ENCODE results near the gene KCNJ4. TPM values are rescaled to one million over a fixed set of nuclear protein-coding genes. Genes with fewer than 3 reads are reported as not detected.

The KCNJ4 gene
- total and polyA plus RNA-seq, 10 of the 15 experiments (the other 5 are each of a cell fraction or from before 2014, with no cell fraction given) = not detected

- Histone ChIP-seq H3K27ac (ENCODE audit: control insufficient read depth, insufficient read depth) (no peak overlapping the region), H3K4me2 (ENCODE audit: control insufficient read depth, insufficient read depth) (no peak overlapping the region), H3K9ac (ENCODE audit: control insufficient read depth, insufficient read depth, low read length) (no peak overlapping the region), H4K20me1 (ENCODE audit: control insufficient read depth, insufficient read depth) (no peaks in the 10 kb centered on the region), H3K27me3 (replicated peaks in 1 of 2; ENCODE audit: control insufficient read depth in 2 of 2, insufficient read depth in 2 of 2, low read length in 1 of 2) (no peaks in the 10 kb centered on the region; a peak in 1 of 4 replicates), H3K9me3 (replicated peaks; ENCODE audit: control insufficient read depth, insufficient read depth, low read length) (no peaks in the 10 kb centered on the region; the same call in 2 of the 3 replicates), H2AFZ (ENCODE audit: control insufficient read depth, low read depth, low read length) (no peak overlapping the region), H3K4me1 (ENCODE audit: control insufficient read depth, insufficient read depth, low read length) (no peaks in the 10 kb centered on the region; the same call in 1 of the 2 replicates), H3K36me3 (ENCODE audit: control insufficient read depth in 2 of 2, insufficient read depth in 2 of 2, low read length in 1 of 2) (no peaks in the 10 kb centered on the region), H3K79me2 (ENCODE audit: control insufficient read depth, insufficient read depth, low read length) (no peaks in the 10 kb centered on the region), H3K4me3 (no peak overlapping the region)
- no peak for ATAC-seq
- ChIA-PET RAD21 (ENCODE audit: unreplicated experiment) (interaction anchor here (1.1 kb wide), 1 partner anchor 162 kb away, joined by 3 read pairs; no protein-coding TSS in a partner anchor), SMC1A (ENCODE audit: uncharacterized antibody, unreplicated experiment) (interaction anchor here (0.8 kb wide), 1 partner anchor 157 kb away, joined by 3 read pairs; no protein-coding TSS in a partner anchor), CTCF (interaction anchor here (0.8 kb wide), 1 partner anchor 158 kb away, joined by 3 read pairs; no protein-coding TSS in a partner anchor), POLR2A (no interaction called here)
- DNase-seq (ENCODE audit: low read depth, low spot score) = no peak
- TF ChIP-seq PML (IDR thresholded peaks at IDR 0.05; ENCODE audit: low read length) = no peak
- no peak for TF ChIP-seq NR2F1 (conservative IDR thresholded peaks at IDR 0.05)
- TF ChIP-seq BRCA1 (IDR thresholded peaks at IDR 0.05; ENCODE audit: low read depth, low read length) = no peak
- TF ChIP-seq RAD21 (IDR thresholded peaks at IDR 0.05; ENCODE audit: insufficient read depth, low read depth, low read length) = no peak
- TF ChIP-seq RUNX3 (IDR thresholded peaks at IDR 0.05; ENCODE audit: low read length) = no peak
- TF ChIP-seq TAF1 (IDR thresholded peaks at IDR 0.05; ENCODE audit: borderline replicate concordance, low read depth, low read length) = no peak
- no peak for TF ChIP-seq TARDBP (IDR thresholded peaks at IDR 0.05; ENCODE audit: borderline replicate concordance)
- TF ChIP-seq FOS (IDR thresholded peaks at IDR 0.05; ENCODE audit: borderline replicate concordance, extremely low read depth, insufficient read length) = no peak
- TF ChIP-seq POLR2AphosphoS2 (IDR thresholded peaks at IDR 0.05; ENCODE audit: low read depth, low read length) = no peak
- no peak for TF ChIP-seq SRF (IDR thresholded peaks at IDR 0.05; ENCODE audit: low read depth in 2 of 2, low read length in 2 of 2)
- TF ChIP-seq TCF12 (IDR thresholded peaks at IDR 0.05; ENCODE audit: low read depth, low read length) = no peak
- TF ChIP-seq, protein P1, sequence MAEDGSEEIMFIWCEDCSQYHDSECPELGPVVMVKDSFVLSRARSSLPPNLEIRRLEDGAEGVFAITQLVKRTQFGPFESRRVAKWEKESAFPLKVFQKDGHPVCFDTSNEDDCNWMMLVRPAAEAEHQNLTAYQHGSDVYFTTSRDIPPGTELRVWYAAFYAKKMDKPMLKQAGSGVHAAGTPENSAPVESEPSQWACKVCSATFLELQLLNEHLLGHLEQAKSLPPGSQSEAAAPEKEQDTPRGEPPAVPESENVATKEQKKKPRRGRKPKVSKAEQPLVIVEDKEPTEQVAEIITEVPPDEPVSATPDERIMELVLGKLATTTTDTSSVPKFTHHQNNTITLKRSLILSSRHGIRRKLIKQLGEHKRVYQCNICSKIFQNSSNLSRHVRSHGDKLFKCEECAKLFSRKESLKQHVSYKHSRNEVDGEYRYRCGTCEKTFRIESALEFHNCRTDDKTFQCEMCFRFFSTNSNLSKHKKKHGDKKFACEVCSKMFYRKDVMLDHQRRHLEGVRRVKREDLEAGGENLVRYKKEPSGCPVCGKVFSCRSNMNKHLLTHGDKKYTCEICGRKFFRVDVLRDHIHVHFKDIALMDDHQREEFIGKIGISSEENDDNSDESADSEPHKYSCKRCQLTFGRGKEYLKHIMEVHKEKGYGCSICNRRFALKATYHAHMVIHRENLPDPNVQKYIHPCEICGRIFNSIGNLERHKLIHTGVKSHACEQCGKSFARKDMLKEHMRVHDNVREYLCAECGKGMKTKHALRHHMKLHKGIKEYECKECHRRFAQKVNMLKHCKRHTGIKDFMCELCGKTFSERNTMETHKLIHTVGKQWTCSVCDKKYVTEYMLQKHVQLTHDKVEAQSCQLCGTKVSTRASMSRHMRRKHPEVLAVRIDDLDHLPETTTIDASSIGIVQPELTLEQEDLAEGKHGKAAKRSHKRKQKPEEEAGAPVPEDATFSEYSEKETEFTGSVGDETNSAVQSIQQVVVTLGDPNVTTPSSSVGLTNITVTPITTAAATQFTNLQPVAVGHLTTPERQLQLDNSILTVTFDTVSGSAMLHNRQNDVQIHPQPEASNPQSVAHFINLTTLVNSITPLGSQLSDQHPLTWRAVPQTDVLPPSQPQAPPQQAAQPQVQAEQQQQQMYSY (CRISPR knock-in tag; IDR thresholded peaks at IDR 0.05) = no peak
- TF ChIP-seq ESRRA (IDR thresholded peaks at IDR 0.05; ENCODE audit: low read length) = no peak
- no peak for TF ChIP-seq NFXL1 (IDR thresholded peaks at IDR 0.05; ENCODE audit: borderline replicate concordance)
- no peak for TF ChIP-seq HDGF (IDR thresholded peaks at IDR 0.05)
- TF ChIP-seq, protein P2, sequence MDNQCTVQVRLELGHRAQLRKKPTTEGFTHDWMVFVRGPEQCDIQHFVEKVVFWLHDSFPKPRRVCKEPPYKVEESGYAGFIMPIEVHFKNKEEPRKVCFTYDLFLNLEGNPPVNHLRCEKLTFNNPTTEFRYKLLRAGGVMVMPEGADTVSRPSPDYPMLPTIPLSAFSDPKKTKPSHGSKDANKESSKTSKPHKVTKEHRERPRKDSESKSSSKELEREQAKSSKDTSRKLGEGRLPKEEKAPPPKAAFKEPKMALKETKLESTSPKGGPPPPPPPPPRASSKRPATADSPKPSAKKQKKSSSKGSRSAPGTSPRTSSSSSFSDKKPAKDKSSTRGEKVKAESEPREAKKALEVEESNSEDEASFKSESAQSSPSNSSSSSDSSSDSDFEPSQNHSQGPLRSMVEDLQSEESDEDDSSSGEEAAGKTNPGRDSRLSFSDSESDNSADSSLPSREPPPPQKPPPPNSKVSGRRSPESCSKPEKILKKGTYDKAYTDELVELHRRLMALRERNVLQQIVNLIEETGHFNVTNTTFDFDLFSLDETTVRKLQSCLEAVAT (IDR thresholded peaks at IDR 0.05) = no peak
- TF ChIP-seq HSF1 (IDR thresholded peaks at IDR 0.05; ENCODE audit: low read depth, low read length) = no peak
- TF ChIP-seq BCL3 (IDR thresholded peaks at IDR 0.05; ENCODE audit: borderline replicate concordance, insufficient read depth, low read depth, low read length, poor library complexity, severe bottlenecking) = no peak
- intact Hi-C loops (cut with micrococcal nuclease; ENCODE audit: unreplicated experiment) = no loop called here
- no peak for FAIRE-seq
- in situ Hi-C loops (cut with MboI) = no loop called here
- BruUV-seq (replicated peaks) = no TSS peak
- WGBS (ENCODE audit: insufficient coverage, insufficient replicate concordance, low lambda C conversion rate, missing lambda C conversion rate) = 58% methylated on average over 6 of the region's 7 CpGs
Observed at GRCh38 chr22:38414009-38414395, 41.0 kb downstream of the KCNJ4 start.
